ENCODE measurements around the gene VAV3.

The VAV3 gene

DNA sequence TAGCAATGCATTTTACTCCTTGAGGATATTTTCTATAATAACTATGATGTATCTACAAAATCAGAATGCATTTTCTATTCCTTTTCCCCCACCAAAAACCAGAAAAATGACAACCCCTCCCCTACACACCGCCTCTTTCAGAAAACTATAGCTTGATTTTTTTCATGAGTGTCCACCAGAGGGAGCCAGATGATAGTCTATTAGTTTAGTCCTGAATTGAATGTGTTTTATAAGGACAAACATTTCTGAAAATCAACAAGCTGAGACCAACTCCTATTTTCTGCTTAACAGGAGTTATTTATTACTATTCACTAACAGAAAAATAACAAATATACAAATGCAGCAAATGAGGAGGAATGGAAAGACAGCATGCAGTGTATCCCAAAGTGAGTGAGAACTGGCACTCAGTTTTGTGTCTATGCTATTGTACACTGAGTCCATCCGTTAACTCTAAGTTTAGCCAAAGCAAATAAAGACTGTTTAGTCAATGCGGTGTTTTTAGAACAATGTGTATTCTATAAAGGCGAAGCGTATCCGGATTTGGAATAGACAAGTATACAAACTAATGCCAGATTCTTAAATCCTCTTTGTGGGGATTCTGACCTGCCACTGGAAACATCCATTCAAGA, 182.6 kb downstream of the VAV3 start:
- Histone ChIP-seq H2BK12ac (ENCODE audit: low read length in 2 of 2) (no peak overlapping the region), H3K4me1 (ENCODE audit: control insufficient read depth, insufficient read depth, low read depth, low read length) (no peaks in the 10 kb centered on the region), H2BK120ac (ENCODE audit: low read depth, low read length) (no peak overlapping the region), H3K4ac (ENCODE audit: low read depth in 1 of 2, low read length in 2 of 2) (no peak overlapping the region), H3K14ac (ENCODE audit: low read length in 2 of 2) (no peak overlapping the region), H2AK5ac (ENCODE audit: low read length, severe bottlenecking) (no peak overlapping the region), H3K4me2 (ENCODE audit: low read length, poor library complexity, severe bottlenecking) (no peak overlapping the region), H2BK5ac (ENCODE audit: low read depth, low read length, poor library complexity, severe bottlenecking) (no peak overlapping the region), H3K4me3 (ENCODE audit: insufficient read depth in 1 of 2, low read depth in 1 of 2, low read length in 2 of 2) (no peak overlapping the region), H3K27ac (ENCODE audit: low read length, poor library complexity, severe bottlenecking) (no peak overlapping the region), H3K18ac (ENCODE audit: low read depth in 1 of 2, low read length in 2 of 2) (no peak overlapping the region), H3K9me3 (ENCODE audit: control insufficient read depth, low read length) (no peaks in the 10 kb centered on the region), H3K23ac (ENCODE audit: low read length in 2 of 2) (no peak overlapping the region), H4K91ac (ENCODE audit: low read length) (no peak overlapping the region), H3K36me3 (ENCODE audit: control insufficient read depth in 1 of 2, insufficient read depth in 2 of 2, low read depth in 1 of 2, low read length in 2 of 2) (no peaks in the 10 kb centered on the region), H4K8ac (ENCODE audit: low read length) (no peak overlapping the region), H3K79me1 (replicated peaks; ENCODE audit: low read length, poor library complexity, severe bottlenecking) (no peaks in the 10 kb centered on the region), H3K9ac (ENCODE audit: low read length) (no peak overlapping the region), H2BK15ac (ENCODE audit: low read depth, poor library complexity, severe bottlenecking) (no peak overlapping the region), H3K27me3 (ENCODE audit: control insufficient read depth in 1 of 2, insufficient read depth in 1 of 2, low read length in 2 of 2) (no peaks in the 10 kb centered on the region), H2AFZ (ENCODE audit: low read depth, low read length) (no peak overlapping the region)
- WGBS, result 78% methylated on average over 5 of the region's 6 CpGs
- DNase-seq, result peak; percentile 63

GRCh38 chr1:107781245-107781644, 183.7 kb downstream of the VAV3 start:
- H2AK5ac ChIP-seq (ENCODE audit: low read length, severe bottlenecking), result no peak overlapping the region
- H3K9ac ChIP-seq (ENCODE audit: low read length), result no peak overlapping the region
- H2BK15ac ChIP-seq (ENCODE audit: low read depth, poor library complexity, severe bottlenecking), result no peak overlapping the region
- H3K79me1 ChIP-seq (replicated peaks; ENCODE audit: low read length, poor library complexity, severe bottlenecking), result no peaks in the 10 kb centered on the region
- WGBS, result no CpG with 5 or more reads among the region's 2 CpGs
- no peak overlapping the region for H2BK12ac ChIP-seq (ENCODE audit: low read length in 2 of 2)
- H3K27ac ChIP-seq (ENCODE audit: low read length, poor library complexity, severe bottlenecking), result no peak overlapping the region
- H4K8ac ChIP-seq (ENCODE audit: low read length), result no peak overlapping the region
- no peak overlapping the region for H4K91ac ChIP-seq (ENCODE audit: low read length)
- H3K9me3 ChIP-seq (ENCODE audit: control insufficient read depth, low read length), result no peaks in the 10 kb centered on the region
- no peaks in the 10 kb centered on the region for H3K36me3 ChIP-seq (ENCODE audit: control insufficient read depth in 1 of 2, insufficient read depth in 2 of 2, low read depth in 1 of 2, low read length in 2 of 2)
- H3K23ac ChIP-seq (ENCODE audit: low read length in 2 of 2), result no peak overlapping the region
- H3K27me3 ChIP-seq (ENCODE audit: control insufficient read depth in 1 of 2, insufficient read depth in 1 of 2, low read length in 2 of 2), result no peaks in the 10 kb centered on the region
- H3K4me2 ChIP-seq (ENCODE audit: low read length, poor library complexity, severe bottlenecking), result no peak overlapping the region
- H3K18ac ChIP-seq (ENCODE audit: low read depth in 1 of 2, low read length in 2 of 2), result no peak overlapping the region
- no peaks in the 10 kb centered on the region for H3K4me1 ChIP-seq (ENCODE audit: control insufficient read depth, insufficient read depth, low read depth, low read length)
- no peak overlapping the region for H2AFZ ChIP-seq (ENCODE audit: low read depth, low read length)
- no peak overlapping the region for H3K14ac ChIP-seq (ENCODE audit: low read length in 2 of 2)
- no peak overlapping the region for H2BK120ac ChIP-seq (ENCODE audit: low read depth, low read length)
- no peak overlapping the region for H3K4ac ChIP-seq (ENCODE audit: low read depth in 1 of 2, low read length in 2 of 2)
- DNase-seq, result no peak
- H2BK5ac ChIP-seq (ENCODE audit: low read depth, low read length, poor library complexity, severe bottlenecking), result no peak overlapping the region
- no peak overlapping the region for H3K4me3 ChIP-seq (ENCODE audit: insufficient read depth in 1 of 2, low read depth in 1 of 2, low read length in 2 of 2)

DNA sequence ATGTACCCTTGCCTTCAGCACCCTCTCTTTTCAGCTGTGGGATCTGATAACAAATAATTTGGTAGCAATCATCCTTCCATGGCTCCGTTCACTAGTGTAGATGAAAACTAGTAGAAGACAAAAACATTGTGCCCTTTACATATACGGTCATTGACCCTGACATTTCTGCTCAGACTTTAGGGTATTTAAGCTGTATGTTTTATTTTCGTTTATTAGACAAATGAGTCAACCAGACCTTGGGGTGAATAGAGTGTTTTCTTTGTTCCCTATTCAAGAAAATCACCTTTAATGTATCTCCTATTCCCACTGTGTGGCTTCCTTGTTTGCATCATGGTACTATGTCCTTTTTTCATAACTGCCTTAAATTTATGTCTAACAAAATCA, 187.3 kb downstream of the VAV3 start:
- Histone ChIP-seq H4K91ac (ENCODE audit: low read length) (no peak overlapping the region), H3K27me3 (ENCODE audit: control insufficient read depth in 1 of 2, insufficient read depth in 1 of 2, low read length in 2 of 2) (peaks cover 0 to 5% of the 10 kb centered on the region in 2 experiments), H3K18ac (ENCODE audit: low read depth in 1 of 2, low read length in 2 of 2) (no peak overlapping the region), H2BK5ac (ENCODE audit: low read depth, low read length, poor library complexity, severe bottlenecking) (no peak overlapping the region), H2BK15ac (ENCODE audit: low read depth, poor library complexity, severe bottlenecking) (no peak overlapping the region), H2AFZ (ENCODE audit: low read depth, low read length) (no peak overlapping the region), H3K14ac (ENCODE audit: low read length in 2 of 2) (no peak overlapping the region), H2BK12ac (ENCODE audit: low read length in 2 of 2) (no peak overlapping the region), H4K8ac (ENCODE audit: low read length) (no peak overlapping the region), H2BK120ac (ENCODE audit: low read depth, low read length) (no peak overlapping the region), H3K4me3 (ENCODE audit: insufficient read depth in 1 of 2, low read depth in 1 of 2, low read length in 2 of 2) (no peak overlapping the region), H3K36me3 (ENCODE audit: control insufficient read depth in 1 of 2, insufficient read depth in 2 of 2, low read depth in 1 of 2, low read length in 2 of 2) (no peaks in the 10 kb centered on the region), H3K27ac (ENCODE audit: low read length, poor library complexity, severe bottlenecking) (no peak overlapping the region), H3K4me1 (ENCODE audit: control insufficient read depth, insufficient read depth, low read depth, low read length) (no peaks in the 10 kb centered on the region), H3K23ac (ENCODE audit: low read length in 2 of 2) (no peak overlapping the region), H3K4me2 (ENCODE audit: low read length, poor library complexity, severe bottlenecking) (no peak overlapping the region), H2AK5ac (ENCODE audit: low read length, severe bottlenecking) (no peak overlapping the region), H3K4ac (ENCODE audit: low read depth in 1 of 2, low read length in 2 of 2) (no peak overlapping the region), H3K9ac (ENCODE audit: low read length) (no peak overlapping the region), H3K9me3 (ENCODE audit: control insufficient read depth, low read length) (no peaks in the 10 kb centered on the region), H3K79me1 (replicated peaks; ENCODE audit: low read length, poor library complexity, severe bottlenecking) (no peaks in the 10 kb centered on the region)
- no CpG with 5 or more reads among the region's 3 CpGs for WGBS
- DNase-seq, result no peak

GRCh38 chr1:107776900-107777663, 187.9 kb downstream of the VAV3 start:
- Histone ChIP-seq H2BK5ac (ENCODE audit: low read depth, low read length, poor library complexity, severe bottlenecking) (no peak overlapping the region), H3K9ac (ENCODE audit: low read length) (no peak overlapping the region), H3K9me3 (ENCODE audit: control insufficient read depth, low read length) (no peaks in the 10 kb centered on the region), H3K36me3 (ENCODE audit: control insufficient read depth in 1 of 2, insufficient read depth in 2 of 2, low read depth in 1 of 2, low read length in 2 of 2) (no peaks in the 10 kb centered on the region), H3K27me3 (ENCODE audit: control insufficient read depth in 1 of 2, insufficient read depth in 1 of 2, low read length in 2 of 2) (peaks cover 0 to 5% of the 10 kb centered on the region in 2 experiments), H2BK15ac (ENCODE audit: low read depth, poor library complexity, severe bottlenecking) (no peak overlapping the region), H2AK5ac (ENCODE audit: low read length, severe bottlenecking) (no peak overlapping the region), H2AFZ (ENCODE audit: low read depth, low read length) (no peak overlapping the region), H3K79me1 (replicated peaks; ENCODE audit: low read length, poor library complexity, severe bottlenecking) (no peaks in the 10 kb centered on the region), H3K4ac (ENCODE audit: low read depth in 1 of 2, low read length in 2 of 2) (no peak overlapping the region), H2BK120ac (ENCODE audit: low read depth, low read length) (no peak overlapping the region), H3K27ac (ENCODE audit: low read length, poor library complexity, severe bottlenecking) (no peak overlapping the region), H4K91ac (ENCODE audit: low read length) (no peak overlapping the region), H2BK12ac (ENCODE audit: low read length in 2 of 2) (no peak overlapping the region), H3K4me3 (ENCODE audit: insufficient read depth in 1 of 2, low read depth in 1 of 2, low read length in 2 of 2) (no peak overlapping the region), H4K8ac (ENCODE audit: low read length) (no peak overlapping the region), H3K23ac (ENCODE audit: low read length in 2 of 2) (no peak overlapping the region), H3K4me2 (ENCODE audit: low read length, poor library complexity, severe bottlenecking) (no peak overlapping the region), H3K14ac (ENCODE audit: low read length in 2 of 2) (no peak overlapping the region), H3K4me1 (ENCODE audit: control insufficient read depth, insufficient read depth, low read depth, low read length) (no peaks in the 10 kb centered on the region), H3K18ac (ENCODE audit: low read depth in 1 of 2, low read length in 2 of 2) (no peak overlapping the region)
- 90% methylated on average over 4 of the region's 4 CpGs for WGBS
- DNase-seq, result no peak

All from mesenchymal stem cell (in vitro differentiated cells and primary cell).